Caco-2 (cell line): ENCODE data around the gene ITGB4. TPM values are rescaled to one million over a fixed set of nuclear protein-coding genes. Genes with fewer than 3 reads are reported as not detected.
A peak's percentile ranks its signal among the peaks of the same experiment; 100 is the strongest.

Source experiments
- Bru-seq: library from RNA; stranded (reverse); fragments of 400-500 nt; gene quantifications from one replicate; lab custom pipeline; 2021; lab: Mats Ljungman, UMichigan
- BruChase-seq, 2 experiments: library from RNA; stranded (reverse); fragments of 400-500 nt; gene quantifications; one replicate each; lab custom pipeline; 2021; lab: Mats Ljungman, UMichigan
- BruUV-seq: library from RNA; stranded (reverse); fragments of 400-500 nt; replicated peaks from 2 replicates; lab custom pipeline; 2021; lab: Mats Ljungman, UMichigan
- CTCF ChIA-PET: fragments of 300-600 bp; sonication (Branson Sonifier 250); formaldehyde crosslinking; loops from one replicate; lab custom pipeline; 2022; ENCODE audit warnings: antibody characterized with exemption; lab: Charles Lee
- POLR2A ChIA-PET: fragments of 300-600 bp; sonication (Branson Sonifier 250); formaldehyde crosslinking; loops from one replicate; lab custom pipeline; 2022; ENCODE audit warnings: antibody characterized with exemption; lab: Charles Lee
- DNase-seq, 2 experiments: peaks; one replicate each; pipeline versions ENCODE4 v3.0.0 to v3.0.0-alpha.2; 2020 to 2022
- H3K27me3 ChIP-seq: replicated peaks from 2 replicates; pipeline ENCODE4 v1.6.0; 2011; ENCODE audit warnings: low read length; ENCODE audit not compliant: control insufficient read depth, insufficient read depth
- H3K36me3 ChIP-seq: 2 replicates; pipeline ENCODE4 v1.5.1; 2011; ENCODE audit warnings: low read length; ENCODE audit not compliant: control insufficient read depth, insufficient read depth
- H3K4me1 ChIP-seq: fragments of 250-450 bp; sonication (Bioruptor Pico); 2 replicates; pipeline ENCODE4 v1.5.1; 2020; ENCODE audit warnings: mild to moderate bottlenecking
- H3K4me3 ChIP-seq: 2 replicates; pipeline ENCODE4 v1.5.1; 2011; ENCODE audit warnings: low read depth, mild to moderate bottlenecking, control low read depth, low read length
- H3K9me3 ChIP-seq: fragments of 250-450 bp; sonication (Bioruptor Pico); 2 replicates; pipeline ENCODE4 v1.5.1; 2020; ENCODE audit warnings: mild to moderate bottlenecking, moderate library complexity
- H3K27ac Mint-ChIP-seq: one replicate; pipeline ENCODE4 v1.8.0; 2022; ENCODE audit warnings: mixed read lengths; ENCODE audit not compliant: unreplicated experiment
- H3K27me3 Mint-ChIP-seq: one replicate; pipeline ENCODE4 v1.8.0; 2022; ENCODE audit warnings: mixed read lengths; ENCODE audit not compliant: insufficient read depth, unreplicated experiment
- H3K36me3 Mint-ChIP-seq: one replicate; pipeline ENCODE4 v1.8.0; 2022; ENCODE audit warnings: mild to moderate bottlenecking, mixed read lengths; ENCODE audit not compliant: insufficient read depth, unreplicated experiment
- H3K4me1 Mint-ChIP-seq: one replicate; pipeline ENCODE4 v1.8.0; 2022; ENCODE audit warnings: low read depth, mixed read lengths; ENCODE audit not compliant: unreplicated experiment
- H3K4me3 Mint-ChIP-seq: one replicate; pipeline ENCODE4 v1.8.0; 2022; ENCODE audit warnings: mild to moderate bottlenecking, moderate library complexity, mixed read lengths; ENCODE audit not compliant: unreplicated experiment
- H3K9me3 Mint-ChIP-seq: one replicate; pipeline ENCODE4 v1.8.0; 2022; ENCODE audit warnings: mixed read lengths; ENCODE audit not compliant: unreplicated experiment
- CTCF ChIP-seq, 2 experiments: fragments of 200-600 bp in 1 of 2; IDR thresholded peaks; 1 replicate in 1 of 2; 2 replicates in 1 of 2; pipeline versions ENCODE4 v1.5.1 to v1.8.0; 2011 to 2022; ENCODE audit warnings: antibody characterized with exemption in 1 of 2, control low read depth in 1 of 2, inconsistent platforms in 1 of 2, low read depth in 1 of 2, low read length in 1 of 2, mild to moderate bottlenecking in 1 of 2, moderate library complexity in 1 of 2; ENCODE audit not compliant: insufficient read depth in 1 of 2, severe bottlenecking in 1 of 2, unreplicated experiment in 1 of 2
- intact Hi-C: fragments of 100-400 bp; cut with micrococcal nuclease; formaldehyde crosslinking; loops from one replicate; pipeline ENCODE4 v1.10.0; 2022; ENCODE audit not compliant: unreplicated experiment
- long read RNA-seq: library from polyadenylated mRNA; stranded (forward); transcript quantifications from one replicate; pipeline ENCODE4 v2.0.0, GENCODE V29; 2022
- total RNA-seq: library from RNA; stranded (reverse); gene quantifications from 2 replicates; pipeline ENCODE4 v1.2.3, GENCODE V29; 2022

Gene ITGB4
- total RNA-seq (50.8 and 55.4 TPM in 2 replicates), Bru-seq, nascent RNA (percentile 47 among the genes with signal in this experiment), BruChase-seq, experiment 1, labeled RNA remaining after a 2-hour chase (percentile 49 among the genes with signal in this experiment), BruChase-seq, experiment 2, labeled RNA remaining after a 6-hour chase (percentile 62 among the genes with signal in this experiment)
- long read RNA-seq, full-length matches to known transcripts, result 3 of 29 reads
- long read RNA-seq, partial matches to known transcripts, result 21 of 29 reads
- long read RNA-seq, other reads (novel, unspliced or antisense), result 5 of 29 reads

DNA sequence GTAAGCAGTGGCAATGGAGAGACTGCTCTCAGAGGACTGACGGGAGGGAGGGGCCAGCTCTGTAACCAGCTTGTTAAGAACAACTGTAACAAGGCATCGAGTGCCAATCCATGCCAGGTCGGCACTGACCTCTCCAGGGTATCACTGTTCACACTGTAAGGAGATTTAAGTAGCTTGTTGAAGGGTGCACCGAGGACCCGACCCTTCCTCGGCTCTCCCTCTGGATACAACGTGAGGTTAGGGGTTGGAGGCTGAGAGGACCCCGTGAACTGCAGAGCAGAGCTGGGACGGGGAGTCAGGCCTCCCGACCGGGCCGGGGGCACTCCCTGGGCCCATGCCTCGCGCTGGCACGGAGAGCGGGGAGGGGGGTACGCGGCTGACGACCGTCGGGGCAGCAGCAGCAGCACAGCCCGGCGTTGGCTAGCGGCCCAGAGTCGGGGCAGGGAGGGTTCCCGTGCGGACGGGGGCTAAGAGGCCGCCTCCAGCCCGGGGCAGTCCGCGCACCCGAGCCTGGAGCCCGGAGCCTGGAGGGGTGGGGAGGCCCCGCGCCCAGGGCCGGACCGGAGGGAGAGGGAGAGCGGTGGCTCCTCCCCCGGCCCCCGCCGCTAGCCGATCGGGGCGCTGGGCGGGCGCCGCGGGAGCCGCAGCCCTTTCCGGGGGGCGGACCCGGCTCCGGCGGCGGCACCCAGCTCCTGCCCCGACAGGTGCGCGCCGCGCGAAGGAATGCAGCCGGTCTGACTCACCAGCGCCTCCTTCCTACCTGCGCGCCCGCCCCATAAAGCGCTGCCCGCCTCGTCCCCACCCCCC is at the start of gene ITGB4:
Gene ITGB4 (plus strand): TSS at position 804 of the 807 bp plus-strand sequence. CDS start 3,245 bp downstream, outside the sequence.
- POLR2A ChIA-PET, result interaction anchor here (0.5 to 1.5 kb wide), 5 partner anchors 24 to 633 kb away, joined by 3 to 16 read pairs (median 3); partner anchors contain the start of genes RECQL5 and SLC16A5
- TF ChIP-seq CTCF (IDR thresholded peaks at IDR 0.05; ENCODE audit: insufficient read depth in 1 of 2, low read depth in 1 of 2, low read length in 1 of 2, severe bottlenecking in 1 of 2, unreplicated experiment in 1 of 2), result peak; percentile 18 to 24
- Mint-ChIP-seq H3K4me3 (peak within 1 kb of the TSS; percentile 86), H3K27ac (peak within 1 kb of the TSS; percentile 85), H3K4me1 (peaks cover 19% of the 10 kb centered on the region), H3K36me3 (peaks cover 22% of the 10 kb centered on the region), H3K9me3 (no peaks in the 10 kb centered on the region), H3K27me3 (no peaks in the 10 kb centered on the region)
- CTCF ChIA-PET, result interaction anchor here (0.6 to 2.5 kb wide), 13 partner anchors 9 to 87 kb away, joined by 3 to 24 read pairs (median 4); partner anchors contain the start of genes GALK1 and SMIM5
- peak; percentile 93 to 94 for DNase-seq
- intact Hi-C loops, result loop anchor here (2.0 kb wide), 2 partner anchors 46 to 74 kb away; a partner anchor contains a TSS
- H3K4me1 ChIP-seq, result peaks cover 25% of the 10 kb centered on the region
- H3K4me3 ChIP-seq, result peak within 1 kb of the TSS; percentile 91
- no peaks in the 10 kb centered on the region for H3K36me3 ChIP-seq
- BruUV-seq, result TSS peak; percentile 50
- H3K9me3 ChIP-seq, result no peaks in the 10 kb centered on the region
- no peaks in the 10 kb centered on the region for H3K27me3 ChIP-seq

- H3K4me3 Mint-ChIP-seq, result no peak overlapping the region
- no peaks in the 10 kb centered on the region for H3K27me3 Mint-ChIP-seq
- H3K4me1 Mint-ChIP-seq, result no peaks in the 10 kb centered on the region
- H3K36me3 Mint-ChIP-seq, result peaks cover 78% of the 10 kb centered on the region
- ChIA-PET CTCF (interaction anchor here (2.0 kb wide), 1 partner anchor 76 kb away, joined by 13 read pairs; no protein-coding TSS in a partner anchor), POLR2A (no interaction called here)
- H3K27ac Mint-ChIP-seq, result no peak overlapping the region
- no peak overlapping the region for H3K4me3 ChIP-seq
- peaks cover 2% of the 10 kb centered on the region for H3K36me3 ChIP-seq
- H3K4me1 ChIP-seq, result peaks cover 7% of the 10 kb centered on the region; the same call in 1 of the 2 replicates
- TF ChIP-seq CTCF (IDR thresholded peaks at IDR 0.05; ENCODE audit: insufficient read depth in 1 of 2, low read depth in 1 of 2, low read length in 1 of 2, severe bottlenecking in 1 of 2, unreplicated experiment in 1 of 2), result no peak
- H3K9me3 Mint-ChIP-seq, result no peaks in the 10 kb centered on the region
- no peak for DNase-seq
- intact Hi-C loops, result no loop called here
- H3K27me3 ChIP-seq, result no peaks in the 10 kb centered on the region
- H3K9me3 ChIP-seq, result no peaks in the 10 kb centered on the region
- BruUV-seq, result no TSS peak
Observed at GRCh38 chr17:75672011-75672410, 49.2 kb upstream of the ITGB4 start.

- H3K36me3 Mint-ChIP-seq, result peaks cover 84% of the 10 kb centered on the region
- H3K9me3 ChIP-seq, result no peaks in the 10 kb centered on the region
- no peak for DNase-seq
- no TSS peak for BruUV-seq
- no peaks in the 10 kb centered on the region for H3K27me3 ChIP-seq
- no peak for TF ChIP-seq CTCF (IDR thresholded peaks at IDR 0.05; ENCODE audit: insufficient read depth in 1 of 2, low read depth in 1 of 2, low read length in 1 of 2, severe bottlenecking in 1 of 2, unreplicated experiment in 1 of 2)
- CTCF ChIA-PET, result interaction anchor here (0.6 to 2.1 kb wide), 4 partner anchors 41 to 379 kb away, joined by 3 to 14 read pairs (median 8); partner anchors contain the start of gene SMIM5
- H3K4me1 Mint-ChIP-seq, result no peaks in the 10 kb centered on the region
- no peak overlapping the region for H3K4me3 Mint-ChIP-seq
- no peak overlapping the region for H3K27ac Mint-ChIP-seq
- H3K4me3 ChIP-seq, result no peak overlapping the region
- H3K36me3 ChIP-seq, result peaks cover 2% of the 10 kb centered on the region
- no peaks in the 10 kb centered on the region for H3K9me3 Mint-ChIP-seq
- POLR2A ChIA-PET, result interaction anchor here (0.5 to 0.7 kb wide), 2 partner anchors 40 to 77 kb away, joined by 3 to 6 read pairs; no protein-coding TSS in a partner anchor
- intact Hi-C loops, result no loop called here
- no peaks in the 10 kb centered on the region for H3K27me3 Mint-ChIP-seq
- 0 out of 2 replicates have a peak, but pooled peaks cover under 1% of the 10 kb centered on the region for H3K4me1 ChIP-seq
Observed at GRCh38 chr17:75673487-75673886, 47.8 kb upstream of the ITGB4 start.
